ENCODE results near the gene VNN1.

DNA sequence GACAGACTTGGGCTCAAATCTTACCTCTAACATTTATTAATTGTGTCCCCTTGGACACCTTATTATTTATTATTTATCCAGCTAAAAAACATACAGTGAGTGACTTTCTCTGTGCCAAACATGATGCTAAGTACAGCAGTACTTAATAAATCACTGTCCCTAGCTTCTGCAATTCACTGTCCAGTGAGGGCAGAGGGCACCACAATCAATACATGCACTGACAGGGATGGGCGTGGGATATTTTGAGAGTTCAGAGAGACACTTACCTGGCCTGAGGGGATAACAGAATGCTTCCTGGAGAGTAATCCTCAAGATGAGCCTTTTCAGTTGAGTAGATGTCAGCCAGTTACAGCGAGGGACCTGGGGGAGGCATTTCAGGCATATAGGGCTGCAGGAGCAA lies 80.5 kb downstream of the VNN1 start:
- TF ChIP-seq POLR2AphosphoS5 (IDR thresholded peaks at IDR 0.05), result no peak
- TF ChIP-seq TAF1 (IDR thresholded peaks at IDR 0.05; ENCODE audit: low read depth), result no peak
- TF ChIP-seq, protein P1, sequence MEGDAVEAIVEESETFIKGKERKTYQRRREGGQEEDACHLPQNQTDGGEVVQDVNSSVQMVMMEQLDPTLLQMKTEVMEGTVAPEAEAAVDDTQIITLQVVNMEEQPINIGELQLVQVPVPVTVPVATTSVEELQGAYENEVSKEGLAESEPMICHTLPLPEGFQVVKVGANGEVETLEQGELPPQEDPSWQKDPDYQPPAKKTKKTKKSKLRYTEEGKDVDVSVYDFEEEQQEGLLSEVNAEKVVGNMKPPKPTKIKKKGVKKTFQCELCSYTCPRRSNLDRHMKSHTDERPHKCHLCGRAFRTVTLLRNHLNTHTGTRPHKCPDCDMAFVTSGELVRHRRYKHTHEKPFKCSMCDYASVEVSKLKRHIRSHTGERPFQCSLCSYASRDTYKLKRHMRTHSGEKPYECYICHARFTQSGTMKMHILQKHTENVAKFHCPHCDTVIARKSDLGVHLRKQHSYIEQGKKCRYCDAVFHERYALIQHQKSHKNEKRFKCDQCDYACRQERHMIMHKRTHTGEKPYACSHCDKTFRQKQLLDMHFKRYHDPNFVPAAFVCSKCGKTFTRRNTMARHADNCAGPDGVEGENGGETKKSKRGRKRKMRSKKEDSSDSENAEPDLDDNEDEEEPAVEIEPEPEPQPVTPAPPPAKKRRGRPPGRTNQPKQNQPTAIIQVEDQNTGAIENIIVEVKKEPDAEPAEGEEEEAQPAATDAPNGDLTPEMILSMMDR (IDR thresholded peaks at IDR 0.05; ENCODE audit: poor library complexity, severe bottlenecking), result no peak
- TF ChIP-seq RAD21 (conservative IDR thresholded peaks at IDR 0.05), result no peak
- TF ChIP-seq SMC3 (conservative IDR thresholded peaks at IDR 0.05; ENCODE audit: poor library complexity), result no peak
